ENCODE measurements around the gene EPB41L2.
"Not testable (repeated sequence)": the region's sequence is repeated elsewhere in the genome, so short reads cannot be mapped to it uniquely, and the experiment has no call there.

Gene EPB41L2

DNA sequence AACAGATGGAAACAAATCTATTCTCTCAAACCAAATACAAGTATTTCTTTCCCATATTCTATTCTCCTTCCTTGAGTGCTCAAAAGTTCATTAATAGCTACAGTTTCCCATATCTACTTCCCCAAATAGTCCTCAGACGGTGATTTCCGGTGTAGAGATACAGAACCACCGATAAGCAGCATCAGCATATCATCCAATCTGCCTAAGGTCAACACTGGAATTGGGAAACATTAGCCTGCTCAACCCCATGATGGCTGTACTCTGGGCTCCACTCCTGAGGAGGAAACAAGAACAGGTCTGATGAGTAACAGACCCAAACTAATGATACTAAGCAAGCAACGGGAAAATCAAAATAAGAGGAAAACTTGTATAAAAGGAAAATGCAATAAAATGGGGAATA, 115.6 kb downstream of the EPB41L2 start:
- in situ Hi-C loops (cut with HindIII; ENCODE audit: low sequenced_read_pairs) = no loop called here
- TF ChIP-seq, protein P1, sequence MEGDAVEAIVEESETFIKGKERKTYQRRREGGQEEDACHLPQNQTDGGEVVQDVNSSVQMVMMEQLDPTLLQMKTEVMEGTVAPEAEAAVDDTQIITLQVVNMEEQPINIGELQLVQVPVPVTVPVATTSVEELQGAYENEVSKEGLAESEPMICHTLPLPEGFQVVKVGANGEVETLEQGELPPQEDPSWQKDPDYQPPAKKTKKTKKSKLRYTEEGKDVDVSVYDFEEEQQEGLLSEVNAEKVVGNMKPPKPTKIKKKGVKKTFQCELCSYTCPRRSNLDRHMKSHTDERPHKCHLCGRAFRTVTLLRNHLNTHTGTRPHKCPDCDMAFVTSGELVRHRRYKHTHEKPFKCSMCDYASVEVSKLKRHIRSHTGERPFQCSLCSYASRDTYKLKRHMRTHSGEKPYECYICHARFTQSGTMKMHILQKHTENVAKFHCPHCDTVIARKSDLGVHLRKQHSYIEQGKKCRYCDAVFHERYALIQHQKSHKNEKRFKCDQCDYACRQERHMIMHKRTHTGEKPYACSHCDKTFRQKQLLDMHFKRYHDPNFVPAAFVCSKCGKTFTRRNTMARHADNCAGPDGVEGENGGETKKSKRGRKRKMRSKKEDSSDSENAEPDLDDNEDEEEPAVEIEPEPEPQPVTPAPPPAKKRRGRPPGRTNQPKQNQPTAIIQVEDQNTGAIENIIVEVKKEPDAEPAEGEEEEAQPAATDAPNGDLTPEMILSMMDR (IDR thresholded peaks at IDR 0.05; ENCODE audit: low read depth, low read length) = no peak
- no peak for DNase-seq (ENCODE audit: low read depth, low spot score)
- H3K4me3 ChIP-seq (ENCODE audit: low read depth, low read length) = no peak overlapping the region

DNA sequence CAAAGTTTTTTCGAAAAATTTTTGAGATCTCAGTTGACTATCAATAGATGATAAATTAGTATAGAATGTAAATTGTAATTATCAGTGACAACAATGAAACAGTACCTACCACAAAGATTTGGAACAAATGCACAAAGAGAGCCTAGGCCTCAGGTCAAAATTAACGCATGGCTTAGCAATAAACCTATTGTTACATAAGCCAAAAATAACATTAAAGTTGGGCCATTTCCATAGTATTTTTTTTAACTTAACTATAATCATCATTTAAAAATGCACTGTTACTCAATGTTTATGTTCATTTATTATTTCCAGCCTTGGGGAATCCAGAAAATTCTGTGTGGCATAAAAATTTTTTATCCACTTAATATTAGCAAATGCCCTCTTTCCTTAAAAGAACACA, 117.0 kb downstream of the EPB41L2 start:
- DNase-seq (ENCODE audit: low read depth, low spot score) = peak; percentile 51
- in situ Hi-C loops (cut with HindIII; ENCODE audit: low sequenced_read_pairs) = no loop called here
- no peak overlapping the region for H3K4me3 ChIP-seq (ENCODE audit: low read depth, low read length)
- TF ChIP-seq, protein P1 (IDR thresholded peaks at IDR 0.05; ENCODE audit: low read depth, low read length) = no peak

DNA sequence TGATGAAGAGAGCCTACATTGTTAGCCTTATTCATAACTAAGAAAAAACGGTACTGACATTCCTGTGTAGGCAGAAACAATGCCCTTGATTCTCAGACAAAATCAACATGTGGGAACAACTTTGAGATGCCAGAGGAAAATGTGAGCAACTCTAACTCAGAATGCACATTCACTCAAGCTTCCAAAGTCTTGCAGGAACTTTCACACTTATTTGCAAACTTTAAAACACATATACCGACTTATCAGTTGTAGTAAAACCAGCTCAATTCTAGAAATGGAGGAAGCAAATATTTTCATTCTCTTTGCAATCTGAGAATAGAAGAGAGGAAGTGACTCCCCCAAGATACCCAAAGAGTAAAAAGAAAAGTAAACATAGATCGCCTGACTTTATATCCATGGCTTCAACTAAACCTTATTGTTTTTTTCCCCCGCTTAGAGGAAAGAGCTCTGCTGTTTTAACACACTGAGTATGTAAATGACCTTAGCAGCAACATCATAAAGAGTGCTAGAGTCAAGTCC, 117.6 kb downstream of the EPB41L2 start:
- H3K4me3 ChIP-seq (ENCODE audit: low read depth, low read length) = no peak overlapping the region
- in situ Hi-C loops (cut with HindIII; ENCODE audit: low sequenced_read_pairs) = no loop called here
- DNase-seq (ENCODE audit: low read depth, low spot score) = peak; percentile 55
- TF ChIP-seq, protein P1 (IDR thresholded peaks at IDR 0.05; ENCODE audit: low read depth, low read length) = no peak

DNA sequence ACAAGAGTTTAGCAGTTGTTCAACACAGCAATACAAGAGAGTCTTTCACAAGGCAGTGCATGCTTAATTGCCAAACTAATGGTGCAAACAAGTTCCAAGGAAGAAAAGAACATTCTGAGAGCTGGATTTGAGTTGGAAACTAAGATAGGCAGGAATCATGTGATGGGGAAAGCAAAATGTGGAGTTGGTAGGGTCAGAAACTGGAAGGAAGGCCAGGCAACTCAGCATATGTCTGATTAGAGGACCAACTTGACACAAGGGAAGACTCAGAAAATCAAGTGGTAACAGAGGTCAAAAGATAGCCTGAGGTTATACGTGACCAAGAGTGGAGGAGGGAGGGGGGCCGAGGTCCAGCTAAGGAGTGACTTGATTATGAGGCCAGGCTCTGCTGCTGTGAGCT, 118.6 kb downstream of the EPB41L2 start:
- no peak for DNase-seq (ENCODE audit: low read depth, low spot score)
- in situ Hi-C loops (cut with HindIII; ENCODE audit: low sequenced_read_pairs) = no loop called here
- TF ChIP-seq, protein P1 (IDR thresholded peaks at IDR 0.05; ENCODE audit: low read depth, low read length) = no peak

DNA sequence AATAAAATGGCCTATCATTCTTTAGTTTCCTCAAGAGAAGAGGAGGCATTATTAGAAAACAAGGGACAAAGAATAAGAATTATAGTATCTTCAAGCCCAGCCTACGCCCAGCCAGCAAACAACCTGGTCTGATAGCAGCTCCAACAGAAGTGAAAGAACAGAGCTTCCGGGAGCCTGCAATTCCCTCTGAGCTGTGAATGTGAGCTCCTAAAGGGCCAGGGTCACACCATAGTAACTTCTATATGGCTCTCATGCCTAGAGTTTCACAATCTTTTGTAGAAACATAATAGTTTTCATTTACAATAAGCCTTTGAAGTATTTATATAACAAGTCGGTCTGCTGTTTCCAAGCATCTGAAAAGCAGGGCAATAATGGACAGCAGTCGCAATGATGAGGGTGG, 119.3 kb downstream of the EPB41L2 start:
- DNase-seq (ENCODE audit: low read depth, low spot score) = no peak
- in situ Hi-C loops (cut with HindIII; ENCODE audit: low sequenced_read_pairs) = no loop called here
- no peak overlapping the region for H3K4me3 ChIP-seq (ENCODE audit: low read depth, low read length)
- TF ChIP-seq, protein P1 (IDR thresholded peaks at IDR 0.05; ENCODE audit: low read depth, low read length) = no peak

More for the DNA sequence above, 118.6 kb downstream of the EPB41L2 start:
- H3K4me3 ChIP-seq (ENCODE audit: low read depth, low read length) = no peak overlapping the region

DNA sequence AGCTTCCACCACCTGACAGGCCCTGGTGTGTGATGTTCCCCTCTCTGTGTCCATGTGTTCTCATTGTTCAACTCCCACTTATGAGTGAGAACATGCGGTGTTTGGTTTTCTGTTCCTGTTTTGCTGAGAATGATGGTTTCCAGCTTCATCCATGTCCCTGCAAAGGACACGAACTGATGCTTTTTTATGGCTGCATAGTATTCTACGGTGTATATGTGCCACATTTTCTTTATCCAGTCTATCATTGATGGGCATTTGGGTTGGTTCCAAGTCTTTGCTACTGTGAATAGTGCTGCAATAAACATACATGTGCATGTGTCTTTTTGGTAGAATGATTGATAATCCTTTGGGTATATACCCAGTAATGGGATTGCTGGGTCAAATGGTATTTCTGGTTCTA, 120.3 kb downstream of the EPB41L2 start:
- in situ Hi-C loops (cut with HindIII; ENCODE audit: low sequenced_read_pairs); DNase-seq (ENCODE audit: low read depth, low spot score); H3K4me3 ChIP-seq (ENCODE audit: low read depth, low read length): not testable (repeated sequence)

DNA sequence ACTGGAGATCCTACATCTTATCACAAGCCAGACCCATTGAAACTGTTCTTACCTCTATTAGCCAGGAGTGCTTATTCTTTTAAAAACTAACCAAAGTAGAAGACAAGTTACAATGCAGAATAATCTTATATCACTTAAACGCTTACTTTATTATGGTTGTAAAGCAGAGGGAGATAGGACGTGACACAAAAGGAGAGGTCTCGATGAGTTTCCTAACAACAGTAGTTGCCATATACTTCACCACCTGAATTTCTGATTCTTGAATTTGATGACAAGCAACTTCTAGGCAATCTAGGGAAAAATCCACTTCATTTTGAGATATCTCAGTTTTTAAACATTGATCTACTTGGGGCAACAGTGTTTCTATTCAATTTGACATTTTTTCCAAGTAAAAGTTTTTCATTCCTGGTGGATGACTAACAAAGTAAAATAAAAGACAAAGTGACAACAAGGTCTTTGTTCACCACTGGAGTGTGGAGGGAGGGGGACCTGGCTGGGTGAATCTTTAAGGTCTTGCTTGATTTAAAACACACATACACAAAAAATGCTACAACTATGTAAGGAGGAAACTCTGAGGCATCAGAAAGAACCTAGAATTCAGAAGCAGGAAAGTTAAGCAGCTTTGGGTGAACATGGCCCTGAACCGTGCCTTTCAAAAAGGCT, 125.0 kb downstream of the EPB41L2 start:
- peak; percentile 51 for DNase-seq (ENCODE audit: low read depth, low spot score)
- in situ Hi-C loops (cut with HindIII; ENCODE audit: low sequenced_read_pairs) = no loop called here
- TF ChIP-seq, protein P1 (IDR thresholded peaks at IDR 0.05; ENCODE audit: low read depth, low read length) = no peak

More for the DNA sequence above, 125.0 kb downstream of the EPB41L2 start:
- no peak overlapping the region for H3K4me3 ChIP-seq (ENCODE audit: low read depth, low read length)
